Measurements from ENCODE around the gene PRAC1. TPM values are rescaled to one million over a fixed set of nuclear protein-coding genes. Genes with fewer than 3 reads are reported as not detected.

PRAC1 gene
- total and polyA plus RNA-seq, 2 donors (not counting 3 experiments of a cell fraction or from before 2014, with no cell fraction given), result not detected

- Histone ChIP-seq H3K36me3 (ENCODE audit: control insufficient read depth in 2 of 2, extremely low read depth in 1 of 2, insufficient read depth in 2 of 2, low read length in 2 of 2) (no peaks in the 10 kb centered on the region), H3K79me2 (ENCODE audit: control insufficient read depth, insufficient read depth, low read length) (no peaks in the 10 kb centered on the region), H4K20me1 (replicated peaks; ENCODE audit: control insufficient read depth, extremely low read depth, insufficient read depth, low read length) (no peaks in the 10 kb centered on the region), H3K27ac (ENCODE audit: insufficient read depth, low read depth, low read length) (no peak overlapping the region), H3K4me2 (ENCODE audit: insufficient read depth, low read length) (peak overlapping the region; percentile 76), H3K27me3 (ENCODE audit: control insufficient read depth in 2 of 2, insufficient read depth in 2 of 2, low read length in 2 of 2) (peaks cover 13 to 21% of the 10 kb centered on the region in 2 experiments), H2AFZ (ENCODE audit: low read depth, low read length) (no peak overlapping the region), H3K4me3 (replicated peaks in 1 of 3; ENCODE audit: insufficient read depth in 1 of 3, low read depth in 1 of 3, low read length in 3 of 3) (no peak overlapping the region), H3K9me3 (replicated peaks; ENCODE audit: control insufficient read depth, insufficient read depth, low read length) (no peaks in the 10 kb centered on the region), H3K4me1 (ENCODE audit: control insufficient read depth, extremely low read depth, insufficient read depth, low read length) (no peaks in the 10 kb centered on the region), H3K9me1 (replicated peaks; ENCODE audit: control insufficient read depth, extremely low read depth, insufficient read depth, low read length) (no peaks in the 10 kb centered on the region), H3K9ac (replicated peaks; ENCODE audit: extremely low read depth, insufficient read depth, low read length) (no peak overlapping the region)
- DNase-seq (ENCODE audit: low read depth, low spot score) (no peak), FAIRE-seq (no peak)
- ChIA-PET POLR2A (no interaction called here), CTCF (interaction anchor here (0.5 to 3.7 kb wide), 33 partner anchors 9 to 480 kb away, joined by 3 to 45 read pairs (median 4); partner anchors contain the start of genes ATP5MC1 and PRAC2)
- BruUV-seq (replicated peaks), result no TSS peak
- TF ChIP-seq GATA2 (IDR thresholded peaks at IDR 0.05; ENCODE audit: insufficient read depth, insufficient read length, low read depth, low read length) (no peak), EZH2 (IDR thresholded peaks at IDR 0.05; ENCODE audit: borderline replicate concordance, low read depth, low read length, severe bottlenecking) (no peak), MYC (IDR thresholded peaks at IDR 0.05; ENCODE audit: low read depth, low read length) (no peak), FOS (IDR thresholded peaks at IDR 0.05; ENCODE audit: borderline replicate concordance, insufficient read depth, low read length) (no peak), MAX (IDR thresholded peaks at IDR 0.05; ENCODE audit: insufficient read depth, insufficient read length) (no peak), POLR2AphosphoS5 (IDR thresholded peaks at IDR 0.05; ENCODE audit: insufficient read depth, low read depth, low read length) (no peak), POLR2A (IDR thresholded peaks at IDR 0.05; ENCODE audit: low read depth, low read length) (no peak), CTCF (IDR thresholded peaks at IDR 0.05; ENCODE audit: extremely low read depth in 1 of 2, insufficient read depth in 1 of 2, low read depth in 1 of 2, low read length in 2 of 2) (no peak), JUN (IDR thresholded peaks at IDR 0.05; ENCODE audit: borderline replicate concordance, insufficient read depth, insufficient read length, low read depth) (no peak)
- dilution Hi-C loops (cut with MboI; ENCODE audit: extremely low pct_ligation_motif_present, low sequenced_read_pairs) (loop anchor here (25.0 kb wide), 1 partner anchor 90 kb away; no protein-coding TSS in a partner anchor), intact Hi-C loops (cut with micrococcal nuclease) (no loop called here)
These were observed 50.0 kb downstream of the PRAC1 start for GRCh38 chr17:48672340-48672739.

MicroRNA genes within 50 kb of the gene (microRNA counts, 767-probe panel; counts per million panel counts)
- 723 counts per million, percentile 96 among the panel's probes with 10 or more counts for microRNA hsa-miR-3185

Small RNAs within 50 kb of the gene (microRNA-seq; reads per million reads assigned to microRNA genes)
- not detected for gene MIR3185 (ENCODE audit: borderline number of aligned reads, borderline replicate concordance)

Small RNAs within 50 kb of the gene (small RNA-seq; reads per million reads assigned to genes)
- gene AC091179.2 (ENCODE audit: insufficient read depth, insufficient read length, low read depth, low replicate concordance) (not detected), gene COX6B1P2 (ENCODE audit: insufficient read depth, insufficient read length, low read depth, low replicate concordance) (not detected), gene MIR3185 (ENCODE audit: insufficient read depth, insufficient read length, low read depth, low replicate concordance) (not detected), gene RF02132 (ENCODE audit: insufficient read depth, insufficient read length, low read depth, low replicate concordance) (not detected), gene RF02133 (ENCODE audit: insufficient read depth, insufficient read length, low read depth, low replicate concordance) (not detected), gene RN7SL125P (ENCODE audit: insufficient read depth, insufficient read length, low read depth, low replicate concordance) (not detected)

Other genes starting within 250 kb of the PRAC1 start
- gene HOXB1, start 191.5 kb downstream of the PRAC1 start, total RNA-seq, result not detected in 2 replicates
- gene HOXB1, start 191.5 kb downstream of the PRAC1 start, polyA plus RNA-seq, result not detected in 2 replicates
- 21.5 and 23.3 TPM in 2 replicates for gene HOXB2, start 177.4 kb downstream of the PRAC1 start, total RNA-seq
- 14.1 and 16.8 TPM in 2 replicates for gene HOXB2, start 177.4 kb downstream of the PRAC1 start, polyA plus RNA-seq
- gene HOXB4, start 144.2 kb downstream of the PRAC1 start, total RNA-seq, result 11.2 and 13.1 TPM in 2 replicates
- 4.6 and 5.4 TPM in 2 replicates for gene HOXB4, start 144.2 kb downstream of the PRAC1 start, polyA plus RNA-seq
- 45.0 and 56.6 TPM in 2 replicates for gene HOXB3, start 132.3 kb downstream of the PRAC1 start, total RNA-seq
- 29.6 and 33.0 TPM in 2 replicates for gene HOXB3, start 132.3 kb downstream of the PRAC1 start, polyA plus RNA-seq
- gene HOXB5, start 128.7 kb downstream of the PRAC1 start, total RNA-seq, result 7.3 and 8.5 TPM in 2 replicates
- 2.0 and 2.6 TPM in 2 replicates for gene HOXB5, start 128.7 kb downstream of the PRAC1 start, polyA plus RNA-seq
- gene HOXB6, start 117.5 kb downstream of the PRAC1 start, total RNA-seq, result 24.0 and 27.4 TPM in 2 replicates
- 8.8 and 10.0 TPM in 2 replicates for gene HOXB6, start 117.5 kb downstream of the PRAC1 start, polyA plus RNA-seq
- 24.5 and 29.8 TPM in 2 replicates for gene HOXB7, start 111.5 kb downstream of the PRAC1 start, total RNA-seq
- 23.5 and 24.2 TPM in 2 replicates for gene HOXB7, start 111.5 kb downstream of the PRAC1 start, polyA plus RNA-seq
- gene HOXB8, start 107.2 kb downstream of the PRAC1 start, total RNA-seq, result 1.7 and 2.0 TPM in 2 replicates
- 1.6 and 2.4 TPM in 2 replicates for gene HOXB8, start 107.2 kb downstream of the PRAC1 start, polyA plus RNA-seq
- 0.69 and 1.1 TPM in 2 replicates for gene HOXB9, start 96.2 kb downstream of the PRAC1 start, total RNA-seq
- gene HOXB9, start 96.2 kb downstream of the PRAC1 start, polyA plus RNA-seq, result 0.49 and 0.79 TPM in 2 replicates
- not detected in 2 replicates for gene PRAC2, start 667 bp upstream of the PRAC1 start, total RNA-seq
- gene PRAC2, start 667 bp upstream of the PRAC1 start, polyA plus RNA-seq, result not detected in 2 replicates
- not detected in 2 replicates for gene HOXB13, start 6.2 kb upstream of the PRAC1 start, total RNA-seq
- not detected in 2 replicates for gene HOXB13, start 6.2 kb upstream of the PRAC1 start, polyA plus RNA-seq
- gene TTLL6, start 94.7 kb upstream of the PRAC1 start, total RNA-seq, result not detected in 2 replicates
- gene TTLL6, start 94.7 kb upstream of the PRAC1 start, polyA plus RNA-seq, result not detected in 2 replicates
- gene CALCOCO2, start 108.5 kb upstream of the PRAC1 start, total RNA-seq, result 52.1 and 64.9 TPM in 2 replicates
- 20.6 and 22.0 TPM in 2 replicates for gene CALCOCO2, start 108.5 kb upstream of the PRAC1 start, polyA plus RNA-seq
- 93.8 and 95.1 TPM in 2 replicates for gene ATP5MC1, start 170.3 kb upstream of the PRAC1 start, total RNA-seq
- 704 and 802 TPM in 2 replicates for gene ATP5MC1, start 170.3 kb upstream of the PRAC1 start, polyA plus RNA-seq
- gene UBE2Z, start 185.9 kb upstream of the PRAC1 start, total RNA-seq, result 95.1 and 104 TPM in 2 replicates
- 106 and 117 TPM in 2 replicates for gene UBE2Z, start 185.9 kb upstream of the PRAC1 start, polyA plus RNA-seq
- gene SNF8, start 222.3 kb upstream of the PRAC1 start, total RNA-seq, result 166 and 173 TPM in 2 replicates
- gene SNF8, start 222.3 kb upstream of the PRAC1 start, polyA plus RNA-seq, result 176 and 194 TPM in 2 replicates
- gene GIP, start 246.1 kb upstream of the PRAC1 start, total RNA-seq, result not detected in 2 replicates
- gene GIP, start 246.1 kb upstream of the PRAC1 start, polyA plus RNA-seq, result not detected in 2 replicates